ENCODE results near the gene TSPAN9.

The TSPAN9 gene

DNA sequence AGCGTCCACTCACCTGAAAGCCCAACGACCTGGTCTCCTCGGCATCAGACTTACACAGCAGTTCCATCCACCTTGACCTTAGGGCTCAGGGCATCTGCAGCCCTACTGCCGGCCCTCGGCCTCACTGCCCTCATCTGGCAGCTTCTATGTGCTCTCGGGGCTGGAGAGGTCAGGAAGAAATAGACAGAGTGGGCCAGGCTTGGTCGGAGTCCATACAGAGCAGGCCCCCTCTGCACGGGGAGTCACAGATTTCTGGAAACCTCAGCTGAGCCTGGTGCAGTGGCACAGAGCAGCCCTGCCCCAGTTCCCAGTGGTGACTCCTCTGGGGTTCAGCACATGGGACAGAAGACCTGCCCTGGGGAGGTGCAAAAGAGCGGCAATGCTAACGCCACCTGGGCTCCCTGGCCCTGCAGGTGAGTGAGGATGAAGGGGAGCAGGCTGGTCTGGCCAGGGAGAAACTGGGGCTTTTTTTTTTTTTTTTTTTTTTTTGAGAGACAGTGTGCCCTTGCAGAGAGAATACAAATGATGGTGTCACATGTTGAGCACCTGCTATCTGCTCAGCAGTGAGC, 223.7 kb downstream of the TSPAN9 start:
- Histone ChIP-seq H3K4me3 (replicated peaks; ENCODE audit: insufficient read depth, low read length) (no peak overlapping the region), H3K27ac (replicated peaks) (no peak overlapping the region), H3K27me3 (ENCODE audit: insufficient read depth, poor library complexity, severe bottlenecking) (no peaks in the 10 kb centered on the region)
- no peak for DNase-seq (ENCODE audit: low read depth in 1 of 2, low spot score in 1 of 2)
- TF ChIP-seq POLR2AphosphoS5 (IDR thresholded peaks at IDR 0.05; ENCODE audit: low read depth) (no peak), GABPA (IDR thresholded peaks at IDR 0.05; ENCODE audit: low read depth) (no peak), SPI1 (IDR thresholded peaks at IDR 0.05; ENCODE audit: borderline replicate concordance, low read depth) (no peak)
- TF ChIP-seq, protein P1, sequence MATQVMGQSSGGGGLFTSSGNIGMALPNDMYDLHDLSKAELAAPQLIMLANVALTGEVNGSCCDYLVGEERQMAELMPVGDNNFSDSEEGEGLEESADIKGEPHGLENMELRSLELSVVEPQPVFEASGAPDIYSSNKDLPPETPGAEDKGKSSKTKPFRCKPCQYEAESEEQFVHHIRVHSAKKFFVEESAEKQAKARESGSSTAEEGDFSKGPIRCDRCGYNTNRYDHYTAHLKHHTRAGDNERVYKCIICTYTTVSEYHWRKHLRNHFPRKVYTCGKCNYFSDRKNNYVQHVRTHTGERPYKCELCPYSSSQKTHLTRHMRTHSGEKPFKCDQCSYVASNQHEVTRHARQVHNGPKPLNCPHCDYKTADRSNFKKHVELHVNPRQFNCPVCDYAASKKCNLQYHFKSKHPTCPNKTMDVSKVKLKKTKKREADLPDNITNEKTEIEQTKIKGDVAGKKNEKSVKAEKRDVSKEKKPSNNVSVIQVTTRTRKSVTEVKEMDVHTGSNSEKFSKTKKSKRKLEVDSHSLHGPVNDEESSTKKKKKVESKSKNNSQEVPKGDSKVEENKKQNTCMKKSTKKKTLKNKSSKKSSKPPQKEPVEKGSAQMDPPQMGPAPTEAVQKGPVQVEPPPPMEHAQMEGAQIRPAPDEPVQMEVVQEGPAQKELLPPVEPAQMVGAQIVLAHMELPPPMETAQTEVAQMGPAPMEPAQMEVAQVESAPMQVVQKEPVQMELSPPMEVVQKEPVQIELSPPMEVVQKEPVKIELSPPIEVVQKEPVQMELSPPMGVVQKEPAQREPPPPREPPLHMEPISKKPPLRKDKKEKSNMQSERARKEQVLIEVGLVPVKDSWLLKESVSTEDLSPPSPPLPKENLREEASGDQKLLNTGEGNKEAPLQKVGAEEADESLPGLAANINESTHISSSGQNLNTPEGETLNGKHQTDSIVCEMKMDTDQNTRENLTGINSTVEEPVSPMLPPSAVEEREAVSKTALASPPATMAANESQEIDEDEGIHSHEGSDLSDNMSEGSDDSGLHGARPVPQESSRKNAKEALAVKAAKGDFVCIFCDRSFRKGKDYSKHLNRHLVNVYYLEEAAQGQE (IDR thresholded peaks at IDR 0.05; ENCODE audit: insufficient replicate concordance, low read depth), result no peak
- TF ChIP-seq, protein P2, sequence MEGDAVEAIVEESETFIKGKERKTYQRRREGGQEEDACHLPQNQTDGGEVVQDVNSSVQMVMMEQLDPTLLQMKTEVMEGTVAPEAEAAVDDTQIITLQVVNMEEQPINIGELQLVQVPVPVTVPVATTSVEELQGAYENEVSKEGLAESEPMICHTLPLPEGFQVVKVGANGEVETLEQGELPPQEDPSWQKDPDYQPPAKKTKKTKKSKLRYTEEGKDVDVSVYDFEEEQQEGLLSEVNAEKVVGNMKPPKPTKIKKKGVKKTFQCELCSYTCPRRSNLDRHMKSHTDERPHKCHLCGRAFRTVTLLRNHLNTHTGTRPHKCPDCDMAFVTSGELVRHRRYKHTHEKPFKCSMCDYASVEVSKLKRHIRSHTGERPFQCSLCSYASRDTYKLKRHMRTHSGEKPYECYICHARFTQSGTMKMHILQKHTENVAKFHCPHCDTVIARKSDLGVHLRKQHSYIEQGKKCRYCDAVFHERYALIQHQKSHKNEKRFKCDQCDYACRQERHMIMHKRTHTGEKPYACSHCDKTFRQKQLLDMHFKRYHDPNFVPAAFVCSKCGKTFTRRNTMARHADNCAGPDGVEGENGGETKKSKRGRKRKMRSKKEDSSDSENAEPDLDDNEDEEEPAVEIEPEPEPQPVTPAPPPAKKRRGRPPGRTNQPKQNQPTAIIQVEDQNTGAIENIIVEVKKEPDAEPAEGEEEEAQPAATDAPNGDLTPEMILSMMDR (IDR thresholded peaks at IDR 0.05; ENCODE audit: insufficient read depth, low read length), result no peak

DNA sequence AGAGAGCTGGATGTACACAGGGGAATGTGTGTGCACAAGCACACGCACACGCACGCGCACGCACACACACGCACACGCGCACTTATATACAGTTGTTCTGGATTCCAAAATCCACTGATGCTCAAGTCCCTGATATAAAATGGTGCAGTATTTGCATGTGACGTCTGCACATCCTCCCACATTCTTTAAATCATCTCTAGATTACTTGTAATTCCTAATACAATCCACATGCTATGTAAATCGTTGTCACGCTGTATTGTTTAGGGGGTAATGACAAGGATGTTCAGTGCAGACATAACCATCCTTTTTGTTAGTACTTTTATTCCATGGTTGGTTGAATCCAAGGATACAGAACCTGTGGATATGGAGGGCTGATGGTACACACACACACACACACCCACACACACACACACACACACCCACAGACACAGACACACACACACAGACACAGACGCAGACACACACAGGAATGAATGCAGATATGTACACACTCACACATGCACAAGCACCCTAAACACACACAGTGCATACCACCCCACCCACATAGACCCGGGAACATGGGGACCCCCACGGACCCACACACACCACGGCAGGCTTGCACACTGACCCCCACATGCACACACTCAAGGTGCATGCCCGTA, 225.3 kb downstream of the TSPAN9 start:
- TF ChIP-seq POLR2AphosphoS5 (IDR thresholded peaks at IDR 0.05; ENCODE audit: low read depth) (no peak), SPI1 (IDR thresholded peaks at IDR 0.05; ENCODE audit: borderline replicate concordance, low read depth) (no peak), GABPA (IDR thresholded peaks at IDR 0.05; ENCODE audit: low read depth) (no peak)
- TF ChIP-seq, protein P1 (IDR thresholded peaks at IDR 0.05; ENCODE audit: insufficient replicate concordance, low read depth), result no peak
- TF ChIP-seq, protein P2 (IDR thresholded peaks at IDR 0.05; ENCODE audit: insufficient read depth, low read length), result no peak
- no peaks in the 10 kb centered on the region for H3K27me3 ChIP-seq (ENCODE audit: insufficient read depth, poor library complexity, severe bottlenecking)
- H3K27ac ChIP-seq (replicated peaks), result no peak overlapping the region
- DNase-seq (ENCODE audit: low read depth in 1 of 2, low spot score in 1 of 2), result no peak
- H3K4me3 ChIP-seq (replicated peaks; ENCODE audit: insufficient read depth, low read length), result no peak overlapping the region

DNA sequence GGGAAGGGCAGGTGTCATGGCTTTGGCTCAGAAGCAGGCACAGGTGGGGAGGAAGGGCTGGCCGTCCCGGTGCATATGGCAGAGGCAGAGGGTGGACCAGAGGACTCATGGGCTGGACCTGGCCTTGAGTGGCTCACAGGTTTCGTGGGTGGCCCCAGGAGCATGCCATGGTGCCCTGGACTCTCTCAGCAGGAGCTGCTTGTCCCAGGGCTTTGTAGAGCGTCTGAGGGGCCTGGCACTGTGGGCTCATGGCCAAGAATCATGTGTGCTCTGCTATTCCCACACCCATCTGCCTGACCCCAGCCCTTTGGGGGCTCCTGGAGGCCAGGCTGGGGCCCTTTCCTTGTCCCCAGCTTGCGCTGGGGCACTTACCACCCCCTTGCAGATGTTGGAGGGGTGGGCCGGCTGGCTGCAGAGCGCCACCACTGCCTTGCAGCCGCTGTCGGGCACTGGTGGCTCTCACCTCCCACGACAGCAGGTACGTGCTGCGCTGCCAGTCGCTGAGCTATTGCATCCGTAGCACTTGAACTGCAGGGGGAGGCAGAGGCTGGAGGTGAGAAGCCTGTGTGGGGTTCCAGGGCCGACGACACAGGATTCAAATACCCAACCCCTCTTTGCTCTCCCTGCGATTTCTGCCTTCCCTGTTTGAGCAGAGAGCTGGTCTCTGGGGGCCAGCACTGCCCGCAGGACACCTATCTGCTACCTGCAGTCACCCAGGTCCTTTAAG, 226.4 kb downstream of the TSPAN9 start:
- H3K27me3 ChIP-seq (ENCODE audit: insufficient read depth, poor library complexity, severe bottlenecking), result no peaks in the 10 kb centered on the region
- TF ChIP-seq GABPA (IDR thresholded peaks at IDR 0.05; ENCODE audit: low read depth) (no peak), POLR2AphosphoS5 (IDR thresholded peaks at IDR 0.05; ENCODE audit: low read depth) (no peak), SPI1 (IDR thresholded peaks at IDR 0.05; ENCODE audit: borderline replicate concordance, low read depth) (no peak)
- TF ChIP-seq, protein P1 (IDR thresholded peaks at IDR 0.05; ENCODE audit: insufficient replicate concordance, low read depth), result no peak
- TF ChIP-seq, protein P2 (IDR thresholded peaks at IDR 0.05; ENCODE audit: insufficient read depth, low read length), result no peak
- H3K4me3 ChIP-seq (replicated peaks; ENCODE audit: insufficient read depth, low read length), result no peak overlapping the region
- no peak overlapping the region for H3K27ac ChIP-seq (replicated peaks)
- no peak for DNase-seq (ENCODE audit: low read depth in 1 of 2, low spot score in 1 of 2)
